NCI-H82 (cell line): Measurements from ENCODE around the gene KEL.

ENCODE experiments used
- DNase-seq: peaks from one replicate; lab custom pipeline; 2025; lab: John Stamatoyannopoulos, UW

The KEL gene

GRCh38 chr7:142896741-142897379 is 65.3 kb downstream of the KEL start:
- DNase-seq, result no peak

- no peak for DNase-seq
These were observed 66.0 kb downstream of the KEL start for GRCh38 chr7:142896151-142896550.

DNA sequence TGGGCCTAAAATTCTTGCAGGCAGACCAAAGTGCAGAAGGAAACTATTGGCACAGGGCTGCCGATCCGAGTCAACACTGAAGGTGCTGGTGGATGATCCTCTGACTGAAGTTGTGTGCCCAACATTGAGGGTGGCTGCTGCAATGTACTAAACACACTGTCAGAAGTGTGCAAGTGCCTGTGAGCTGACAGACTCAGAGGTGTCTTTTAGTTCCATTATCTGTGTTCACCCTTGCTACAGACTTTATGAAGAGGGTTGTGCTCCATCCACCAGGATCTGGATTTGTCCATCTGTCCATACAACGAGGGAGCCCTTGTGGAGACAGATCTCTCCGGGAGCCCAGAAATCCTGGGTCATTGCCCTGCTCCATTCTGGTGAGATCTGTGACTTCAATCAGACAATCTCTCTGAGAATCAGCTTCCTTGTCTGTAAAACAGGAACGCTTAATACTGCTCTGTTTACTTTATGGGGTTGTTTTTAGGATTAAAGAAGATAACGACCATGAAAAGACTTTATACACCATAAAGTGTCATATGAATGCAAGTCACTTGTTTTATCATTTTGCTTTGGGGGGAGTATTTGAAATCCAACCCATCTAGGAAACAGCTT is 67.1 kb downstream of the KEL start:
- no peak for DNase-seq

- DNase-seq, result no peak
These were observed 67.8 kb downstream of the KEL start for GRCh38 chr7:142894112-142894984.

- no peak for DNase-seq
These were observed 69.2 kb downstream of the KEL start for GRCh38 chr7:142892951-142893350.

- DNase-seq, result no peak
These were observed 70.6 kb downstream of the KEL start for GRCh38 chr7:142891490-142892082.
